Measurements from ENCODE around the gene PMM1.
"Not testable (repeated sequence)": the region's sequence is repeated elsewhere in the genome, so short reads cannot be mapped to it uniquely, and the experiment has no call there.

DNA sequence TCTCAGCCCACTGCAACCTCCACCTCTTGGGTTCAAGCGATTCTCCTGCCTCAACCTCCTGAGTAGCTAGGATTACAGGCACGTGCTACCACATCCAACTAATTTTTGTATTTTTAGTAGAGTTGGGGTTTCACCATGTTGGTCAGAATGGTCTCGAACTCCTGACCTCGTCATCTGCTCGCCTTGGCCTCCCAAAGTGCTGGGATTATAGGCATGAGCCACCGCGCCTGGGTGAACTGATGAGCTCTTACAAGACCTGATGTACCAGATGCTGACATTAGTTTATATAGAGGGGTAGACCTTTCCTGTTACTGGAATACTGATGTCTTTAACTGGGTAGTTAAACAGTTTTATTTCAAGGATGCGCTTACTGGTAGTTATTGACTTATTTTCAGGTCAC lies 45.0 kb upstream of the PMM1 start:
- TF ChIP-seq, protein P1, sequence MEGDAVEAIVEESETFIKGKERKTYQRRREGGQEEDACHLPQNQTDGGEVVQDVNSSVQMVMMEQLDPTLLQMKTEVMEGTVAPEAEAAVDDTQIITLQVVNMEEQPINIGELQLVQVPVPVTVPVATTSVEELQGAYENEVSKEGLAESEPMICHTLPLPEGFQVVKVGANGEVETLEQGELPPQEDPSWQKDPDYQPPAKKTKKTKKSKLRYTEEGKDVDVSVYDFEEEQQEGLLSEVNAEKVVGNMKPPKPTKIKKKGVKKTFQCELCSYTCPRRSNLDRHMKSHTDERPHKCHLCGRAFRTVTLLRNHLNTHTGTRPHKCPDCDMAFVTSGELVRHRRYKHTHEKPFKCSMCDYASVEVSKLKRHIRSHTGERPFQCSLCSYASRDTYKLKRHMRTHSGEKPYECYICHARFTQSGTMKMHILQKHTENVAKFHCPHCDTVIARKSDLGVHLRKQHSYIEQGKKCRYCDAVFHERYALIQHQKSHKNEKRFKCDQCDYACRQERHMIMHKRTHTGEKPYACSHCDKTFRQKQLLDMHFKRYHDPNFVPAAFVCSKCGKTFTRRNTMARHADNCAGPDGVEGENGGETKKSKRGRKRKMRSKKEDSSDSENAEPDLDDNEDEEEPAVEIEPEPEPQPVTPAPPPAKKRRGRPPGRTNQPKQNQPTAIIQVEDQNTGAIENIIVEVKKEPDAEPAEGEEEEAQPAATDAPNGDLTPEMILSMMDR (IDR thresholded peaks at IDR 0.05; ENCODE audit: insufficient read depth, low read length) = not testable (repeated sequence)
- not testable (repeated sequence) for TF ChIP-seq REST (IDR thresholded peaks at IDR 0.05; ENCODE audit: insufficient replicate concordance, low read depth); SPI1 (IDR thresholded peaks at IDR 0.05; ENCODE audit: borderline replicate concordance, low read depth); POLR2AphosphoS5 (IDR thresholded peaks at IDR 0.05; ENCODE audit: low read depth); GABPA (IDR thresholded peaks at IDR 0.05; ENCODE audit: low read depth)
